Endothelial cell of umbilical vein (primary cell): ENCODE data around the gene AOC1. TPM values are rescaled to one million over a fixed set of nuclear protein-coding genes. Genes with fewer than 3 reads are reported as not detected.

Source experiments
- BruUV-seq: library from RNA; stranded (reverse); fragments of 400-500 nt; replicated peaks from 2 replicates; lab custom pipeline; 2021; lab: Mats Ljungman, UMichigan
- CTCF ChIA-PET: fragments of 300-600, 350-600 bp; sonication (Branson Sonifier 250); formaldehyde crosslinking; loops from one replicate; lab custom pipeline; 2021; ENCODE audit warnings: antibody characterized with exemption, inconsistent platforms; lab: Charles Lee
- POLR2A ChIA-PET: fragments of 300-600, 350-600 bp; sonication (Branson Sonifier 250); formaldehyde crosslinking; loops from one replicate; lab custom pipeline; 2021; ENCODE audit warnings: antibody characterized with exemption, inconsistent platforms; lab: Charles Lee
- DNase-seq: peaks from one replicate; pipeline ENCODE4 v3.0.0-alpha.2; 2011; ENCODE audit warnings: low read depth, low spot score
- FAIRE-seq: peaks from 2 replicates; lab custom pipeline; 2011; peaks lifted over from hg19 to GRCh38; lab: Jason Lieb, UNC
- H2AFZ ChIP-seq: 2 replicates; pipeline ENCODE4 v1.6.0; 2012; ENCODE audit warnings: low read depth, low read length, control low read depth, inconsistent platforms
- H3K27ac ChIP-seq: 2 replicates; pipeline ENCODE4 v1.5.1; 2011; ENCODE audit warnings: low read depth, mild to moderate bottlenecking, control low read depth, low read length, moderate library complexity; ENCODE audit not compliant: insufficient read depth
- H3K27me3 ChIP-seq, 2 experiments: 2 replicates each; pipeline versions ENCODE4 v1.6.0 to v1.6.1; 2011; ENCODE audit warnings: low read length in 2 of 2, mixed read lengths in 1 of 2; ENCODE audit not compliant: control insufficient read depth in 2 of 2, insufficient read depth in 2 of 2
- H3K36me3 ChIP-seq, 2 experiments: 2 replicates in 1 of 2; 3 replicates in 1 of 2; pipeline ENCODE4 v1.5.1; 2011; ENCODE audit warnings: low read length in 2 of 2, mild to moderate bottlenecking in 1 of 2, moderate library complexity in 1 of 2; ENCODE audit not compliant: control insufficient read depth in 2 of 2, insufficient read depth in 2 of 2; ENCODE audit errors: extremely low read depth in 1 of 2
- H3K4me1 ChIP-seq: 3 replicates; pipeline ENCODE4 v1.5.1; 2011; ENCODE audit warnings: mild to moderate bottlenecking, low read length; ENCODE audit not compliant: control insufficient read depth, insufficient read depth; ENCODE audit errors: extremely low read depth
- H3K4me2 ChIP-seq: 2 replicates; pipeline ENCODE4 v1.6.1; 2011; ENCODE audit warnings: low read length, control low read depth, mixed read lengths; ENCODE audit not compliant: insufficient read depth
- H3K4me3 ChIP-seq, 3 experiments: fragments of 200-600 bp in 1 of 3; sonication (generic), shearing (Covaris generic) in 1 of 3; replicated peaks in 1 of 3; 2 replicates each; pipeline ENCODE4 v1.5.1; 2011 to 2016; ENCODE audit warnings: control low read depth in 3 of 3, low read length in 3 of 3, mild to moderate bottlenecking in 2 of 3, inconsistent platforms in 1 of 3, low read depth in 1 of 3, moderate library complexity in 1 of 3; ENCODE audit not compliant: insufficient read depth in 1 of 3
- H3K79me2 ChIP-seq: 2 replicates; pipeline ENCODE4 v1.6.0; 2012; ENCODE audit warnings: low read length, inconsistent platforms; ENCODE audit not compliant: control insufficient read depth, insufficient read depth
- H3K9ac ChIP-seq: replicated peaks from 2 replicates; pipeline ENCODE3; 2011; ENCODE audit warnings: low read length, control low read depth; ENCODE audit not compliant: insufficient read depth; ENCODE audit errors: extremely low read depth
- H3K9me1 ChIP-seq: replicated peaks from 3 replicates; pipeline ENCODE4 v1.6.0; 2011; ENCODE audit warnings: mild to moderate bottlenecking, low read length; ENCODE audit not compliant: control insufficient read depth, insufficient read depth; ENCODE audit errors: extremely low read depth
- H3K9me3 ChIP-seq: replicated peaks from 2 replicates; pipeline ENCODE4 v1.5.1; 2012; ENCODE audit warnings: low read length, inconsistent platforms; ENCODE audit not compliant: control insufficient read depth, insufficient read depth
- H4K20me1 ChIP-seq: replicated peaks from 2 replicates; pipeline ENCODE3; 2011; ENCODE audit warnings: mild to moderate bottlenecking, low read length; ENCODE audit not compliant: control insufficient read depth, insufficient read depth; ENCODE audit errors: extremely low read depth
- CTCF ChIP-seq, 2 donors: IDR thresholded peaks; 1 replicate in 1 of 2; 2 replicates in 1 of 2; pipeline ENCODE4 v1.5.1; 2011; ENCODE audit warnings: low read length in 2 of 2, mild to moderate bottlenecking in 2 of 2, moderate library complexity in 2 of 2, control low read depth in 1 of 2, inconsistent platforms in 1 of 2, low read depth in 1 of 2; ENCODE audit not compliant: insufficient read depth in 1 of 2; ENCODE audit errors: extremely low read depth in 1 of 2
- EZH2 ChIP-seq: IDR thresholded peaks from 2 replicates; pipeline ENCODE4 v1.6.1; 2012; ENCODE audit warnings: borderline replicate concordance, low read depth, mild to moderate bottlenecking, moderate library complexity, low read length, inconsistent platforms; ENCODE audit not compliant: severe bottlenecking
- FOS ChIP-seq: IDR thresholded peaks from 2 replicates; pipeline ENCODE4 v1.6.1; 2011; ENCODE audit warnings: mild to moderate bottlenecking, low read length, moderate library complexity, borderline replicate concordance; ENCODE audit not compliant: insufficient read depth
- GATA2 ChIP-seq: IDR thresholded peaks from 2 replicates; pipeline ENCODE4 v1.7.0; 2011; ENCODE audit warnings: low read depth, mild to moderate bottlenecking, moderate library complexity, mixed read lengths, low read length; ENCODE audit not compliant: insufficient read length, insufficient read depth
- JUN ChIP-seq: IDR thresholded peaks from 2 replicates; pipeline ENCODE4 v1.6.1; 2011; ENCODE audit warnings: borderline replicate concordance, low read depth; ENCODE audit not compliant: insufficient read length, insufficient read depth
- MAX ChIP-seq: IDR thresholded peaks from 2 replicates; pipeline ENCODE4 v1.6.1; 2011; ENCODE audit not compliant: insufficient read depth, insufficient read length
- MYC ChIP-seq: IDR thresholded peaks from one replicate; pipeline ENCODE4 v1.6.1; 2011; ENCODE audit warnings: mild to moderate bottlenecking, low read depth, low read length
- POLR2A ChIP-seq: IDR thresholded peaks from 2 replicates; pipeline ENCODE4 v1.6.1; 2012; ENCODE audit warnings: low read depth, mild to moderate bottlenecking, control low read depth, low read length
- POLR2AphosphoS5 ChIP-seq: IDR thresholded peaks from 2 replicates; pipeline ENCODE4 v1.6.1; 2012; ENCODE audit warnings: low read depth, mild to moderate bottlenecking, control low read depth, low read length, moderate library complexity; ENCODE audit not compliant: insufficient read depth
- dilution Hi-C: fragments of 300-500 bp; cut with MboI; formaldehyde crosslinking; loops from one replicate; pipeline ENCODE4 v1.15.0; 2019; ENCODE audit warnings: low sequenced_read_pairs; ENCODE audit not compliant: extremely low pct_ligation_motif_present
- intact Hi-C: fragments of 100-400 bp; cut with micrococcal nuclease; formaldehyde crosslinking; loops from one replicate; pipeline ENCODE4 v1.10.0; 2022
- polyA plus RNA-seq, 4 experiments: library from polyadenylated mRNA; depleted of rRNA in 3 of 4; stranded (reverse) in 3 of 4; unstranded in 1 of 4; fragments of >200 nt; gene quantifications; 2 replicates each; pipeline versions ENCODE4 v1.2.1 to v1.2.3, GENCODE V29; 2011 to 2012; ENCODE audit warnings: missing spikeins in 1 of 4
- total RNA-seq: library from RNA; stranded (reverse); gene quantifications from 2 replicates; pipeline ENCODE4 v1.2.3, GENCODE V29; 2021

Gene AOC1
- total and polyA plus RNA-seq, 2 donors (not counting 3 experiments of a cell fraction or from before 2014, with no cell fraction given), result not detected

GRCh38 chr7:150851492-150852370 lies 586 bp upstream of the AOC1 start:
- BruUV-seq, result no TSS peak
- DNase-seq (no peak), FAIRE-seq (no peak)
- Histone ChIP-seq H3K27me3 (peaks cover 0 to 17% of the 10 kb centered on the region in 2 experiments), H3K4me1 (no peaks in the 10 kb centered on the region), H3K4me2 (no peak overlapping the region), H3K36me3 (no peaks in the 10 kb centered on the region), H3K79me2 (no peaks in the 10 kb centered on the region), H3K9me1 (no peaks in the 10 kb centered on the region), H4K20me1 (no peaks in the 10 kb centered on the region), H3K27ac (no peak overlapping the region), H3K4me3 (no peak overlapping the region), H3K9ac (no peak overlapping the region), H3K9me3 (no peaks in the 10 kb centered on the region), H2AFZ (no peak overlapping the region)
- no peak for TF ChIP-seq GATA2
- TF ChIP-seq CTCF (IDR thresholded peaks at IDR 0.05; ENCODE audit: extremely low read depth in 1 of 2, insufficient read depth in 1 of 2, low read depth in 1 of 2, low read length in 2 of 2), result no peak
- no peak for TF ChIP-seq POLR2A
- no peak for TF ChIP-seq MYC
- no peak for TF ChIP-seq JUN
- no peak for TF ChIP-seq POLR2AphosphoS5
- TF ChIP-seq FOS, result no peak
- no peak for TF ChIP-seq EZH2
- TF ChIP-seq MAX, result no peak
- intact Hi-C loops (no loop called here), dilution Hi-C loops (no loop called here)
- CTCF ChIA-PET, result interaction anchor here (0.6 kb wide), 1 partner anchor 13 kb away, joined by 3 read pairs; no protein-coding TSS in a partner anchor
- POLR2A ChIA-PET, result no interaction called here
